Glutamatergic neuron (in vitro differentiated cells): ENCODE data around the gene GNAI1. TPM values are rescaled to one million over a fixed set of nuclear protein-coding genes. Genes with fewer than 3 reads are reported as not detected.

Experiments used
- DNase-seq: peaks from one replicate; pipeline ENCODE4 v3.0.0; 2022
- H3K27ac Mint-ChIP-seq: one replicate; pipeline ENCODE4 v1.8.0; 2020; ENCODE audit warnings: mild to moderate bottlenecking, mixed read lengths, inconsistent platforms; ENCODE audit not compliant: unreplicated experiment
- H3K27me3 Mint-ChIP-seq: one replicate; pipeline ENCODE4 v1.8.0; 2020; ENCODE audit warnings: mild to moderate bottlenecking, moderate library complexity, mixed read lengths, inconsistent platforms; ENCODE audit not compliant: unreplicated experiment
- H3K36me3 Mint-ChIP-seq: one replicate; pipeline ENCODE4 v1.8.0; 2020; ENCODE audit warnings: mild to moderate bottlenecking, mixed read lengths, inconsistent platforms; ENCODE audit not compliant: unreplicated experiment
- H3K4me1 Mint-ChIP-seq: one replicate; pipeline ENCODE4 v1.8.0; 2020; ENCODE audit warnings: mild to moderate bottlenecking, low read depth, mixed read lengths, inconsistent platforms; ENCODE audit not compliant: unreplicated experiment
- H3K4me3 Mint-ChIP-seq: one replicate; pipeline ENCODE4 v1.8.0; 2020; ENCODE audit warnings: mild to moderate bottlenecking, mixed read lengths, inconsistent platforms; ENCODE audit not compliant: unreplicated experiment
- H3K9me3 Mint-ChIP-seq: one replicate; pipeline ENCODE4 v1.8.0; 2020; ENCODE audit warnings: mild to moderate bottlenecking, moderate library complexity, mixed read lengths, inconsistent platforms; ENCODE audit not compliant: unreplicated experiment
- total RNA-seq: library from RNA; stranded (reverse); fragmentation: NEBNext Ultra II Directional; extraction: Animal tissue kit (Norgen Biotek cat#: 25700); gene quantifications from one replicate; pipeline ENCODE4 v1.2.1, GENCODE V29; 2021; ENCODE audit not compliant: unreplicated experiment
- TF ChIP-seq, protein P1 (sequence below): fragments of 200-600 bp; sonication (generic); IDR thresholded peaks from one replicate; pipeline ENCODE4 v1.5.0; 2021; ENCODE audit not compliant: partially characterized antibody, unreplicated experiment

GNAI1 gene
- total RNA-seq, 1 donor from 2014 or later: 61.9 TPM

DNA sequence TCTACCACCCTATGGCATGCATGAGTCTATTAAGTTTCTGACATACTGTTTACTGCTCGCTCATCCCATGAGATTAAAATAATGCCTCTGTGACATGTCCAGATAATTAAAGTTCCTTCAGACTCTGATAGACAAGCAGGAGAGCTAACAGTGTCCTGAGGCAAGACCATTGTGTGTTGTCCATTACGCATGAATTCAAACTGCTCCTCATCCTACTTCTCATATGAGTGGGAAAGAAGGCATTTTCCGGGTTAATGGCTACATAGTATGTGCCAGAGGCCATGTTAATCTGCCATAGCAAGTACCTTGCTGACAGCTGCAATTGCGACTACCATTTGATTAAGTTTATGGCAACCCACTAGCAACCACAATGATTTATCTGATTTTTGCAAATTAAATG, 113.3 kb downstream of the GNAI1 start:
- Mint-ChIP-seq H3K4me3 (no peak overlapping the region), H3K27me3 (peaks cover 2% of the 10 kb centered on the region), H3K9me3 (no peaks in the 10 kb centered on the region), H3K4me1 (peaks cover 8% of the 10 kb centered on the region), H3K27ac (no peak overlapping the region), H3K36me3 (no peaks in the 10 kb centered on the region)
- TF ChIP-seq, protein P1, sequence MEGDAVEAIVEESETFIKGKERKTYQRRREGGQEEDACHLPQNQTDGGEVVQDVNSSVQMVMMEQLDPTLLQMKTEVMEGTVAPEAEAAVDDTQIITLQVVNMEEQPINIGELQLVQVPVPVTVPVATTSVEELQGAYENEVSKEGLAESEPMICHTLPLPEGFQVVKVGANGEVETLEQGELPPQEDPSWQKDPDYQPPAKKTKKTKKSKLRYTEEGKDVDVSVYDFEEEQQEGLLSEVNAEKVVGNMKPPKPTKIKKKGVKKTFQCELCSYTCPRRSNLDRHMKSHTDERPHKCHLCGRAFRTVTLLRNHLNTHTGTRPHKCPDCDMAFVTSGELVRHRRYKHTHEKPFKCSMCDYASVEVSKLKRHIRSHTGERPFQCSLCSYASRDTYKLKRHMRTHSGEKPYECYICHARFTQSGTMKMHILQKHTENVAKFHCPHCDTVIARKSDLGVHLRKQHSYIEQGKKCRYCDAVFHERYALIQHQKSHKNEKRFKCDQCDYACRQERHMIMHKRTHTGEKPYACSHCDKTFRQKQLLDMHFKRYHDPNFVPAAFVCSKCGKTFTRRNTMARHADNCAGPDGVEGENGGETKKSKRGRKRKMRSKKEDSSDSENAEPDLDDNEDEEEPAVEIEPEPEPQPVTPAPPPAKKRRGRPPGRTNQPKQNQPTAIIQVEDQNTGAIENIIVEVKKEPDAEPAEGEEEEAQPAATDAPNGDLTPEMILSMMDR: no peak
- DNase-seq: no peak

DNA sequence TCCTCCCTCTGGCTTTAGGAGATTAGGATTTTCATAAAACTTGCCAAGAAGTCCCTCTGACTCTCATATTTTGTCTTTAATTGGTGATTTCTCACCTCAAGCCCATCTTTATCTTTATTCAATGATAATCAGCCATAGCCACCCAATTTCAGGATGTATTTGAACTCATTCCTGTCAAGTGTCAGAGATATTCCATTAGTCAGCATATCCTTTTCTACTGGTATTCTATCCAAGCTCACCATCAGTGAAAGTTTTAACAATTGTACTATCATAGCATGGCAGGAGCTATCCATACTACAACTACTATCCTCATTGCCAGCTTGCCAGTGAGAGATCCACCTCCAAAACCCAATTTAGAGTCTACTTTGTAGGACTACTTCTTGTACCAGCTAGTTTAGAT, 114.6 kb downstream of the GNAI1 start:
- Mint-ChIP-seq H3K9me3 (no peaks in the 10 kb centered on the region), H3K4me1 (peaks cover 8% of the 10 kb centered on the region), H3K27ac (no peak overlapping the region), H3K4me3 (no peak overlapping the region), H3K36me3 (no peaks in the 10 kb centered on the region), H3K27me3 (peaks cover 2% of the 10 kb centered on the region)
- no peak for DNase-seq
- TF ChIP-seq, protein P1: no peak

DNA sequence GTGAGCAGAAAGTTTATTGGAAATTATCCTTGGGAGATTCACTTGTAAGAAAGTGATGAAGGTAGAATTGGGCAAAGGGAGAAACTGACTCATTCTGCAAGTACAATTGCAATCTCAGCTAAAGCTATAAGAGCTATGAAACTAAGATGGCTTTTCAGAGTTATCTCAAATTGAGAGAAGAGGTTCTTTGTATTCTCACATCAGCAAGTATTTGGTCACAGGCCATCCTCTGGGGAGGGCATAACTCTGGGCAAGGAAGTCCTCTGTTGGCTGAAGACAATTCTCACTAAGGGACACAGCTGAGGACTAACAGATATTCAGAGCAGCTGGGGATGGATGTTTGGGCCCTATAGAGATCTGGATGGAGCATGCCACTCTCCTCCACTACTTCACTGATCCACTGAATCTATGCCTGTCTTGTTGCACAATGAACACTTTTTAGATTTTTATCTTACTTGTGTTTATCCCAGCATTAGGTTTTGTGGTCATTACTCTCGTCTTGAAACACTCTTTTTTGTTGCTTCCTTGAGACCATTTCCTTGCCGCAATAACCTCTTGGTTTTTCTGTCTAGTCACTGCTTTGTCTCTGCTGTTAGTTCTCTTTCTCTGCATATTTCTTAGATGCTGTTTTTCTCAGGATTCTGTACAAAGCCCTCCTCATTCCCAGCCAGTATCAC, 115.1 kb downstream of the GNAI1 start:
- no peaks in the 10 kb centered on the region for H3K36me3 Mint-ChIP-seq
- no peaks in the 10 kb centered on the region for H3K27me3 Mint-ChIP-seq
- peaks cover 3% of the 10 kb centered on the region for H3K4me1 Mint-ChIP-seq
- H3K4me3 Mint-ChIP-seq: no peak overlapping the region
- TF ChIP-seq, protein P1: no peak
- H3K9me3 Mint-ChIP-seq: peaks cover 1% of the 10 kb centered on the region
- DNase-seq: no peak
- no peak overlapping the region for H3K27ac Mint-ChIP-seq

DNA sequence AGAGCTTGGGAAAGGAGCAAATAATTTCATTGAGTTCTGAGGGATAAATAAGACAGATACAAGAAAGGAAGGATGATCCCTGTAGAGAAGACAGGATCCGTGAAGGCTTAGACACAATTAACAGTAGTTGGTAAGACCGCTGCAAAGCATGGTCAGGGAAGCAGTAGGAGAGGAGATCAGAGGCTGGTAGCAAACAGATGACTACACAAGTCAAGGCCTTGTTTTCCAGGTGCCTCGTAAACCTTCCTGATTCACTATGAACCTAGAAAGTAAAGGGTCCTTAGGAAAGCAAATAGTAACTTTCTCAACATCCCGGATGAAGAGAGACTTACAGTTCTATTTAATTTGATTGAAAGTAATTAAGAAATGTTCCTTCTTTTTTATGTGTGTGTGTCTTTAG, 118.6 kb downstream of the GNAI1 start:
- no peaks in the 10 kb centered on the region for H3K27me3 Mint-ChIP-seq
- H3K9me3 Mint-ChIP-seq: peaks cover 1% of the 10 kb centered on the region
- no peak overlapping the region for H3K27ac Mint-ChIP-seq
- TF ChIP-seq, protein P1: no peak
- no peaks in the 10 kb centered on the region for H3K4me1 Mint-ChIP-seq
- no peak overlapping the region for H3K4me3 Mint-ChIP-seq
- DNase-seq: no peak
- H3K36me3 Mint-ChIP-seq: no peaks in the 10 kb centered on the region

DNA sequence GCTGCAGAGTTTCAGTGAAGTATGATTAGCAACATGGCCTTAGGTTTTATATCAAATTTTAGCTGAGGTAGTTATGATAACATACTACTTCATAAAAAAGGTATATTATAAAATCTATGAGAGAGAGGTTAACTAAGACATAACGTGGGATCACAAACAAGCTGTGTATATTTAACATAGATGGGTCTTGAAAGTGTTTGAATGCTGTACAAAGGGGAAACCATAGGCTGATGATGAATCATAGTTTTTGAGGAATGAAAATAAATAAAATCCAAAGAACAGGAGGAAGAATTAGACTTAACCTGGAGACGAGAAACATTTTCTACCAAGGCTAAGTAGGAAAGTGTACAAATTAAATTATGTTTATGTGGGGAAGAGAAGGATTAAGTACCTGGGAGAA, 119.0 kb downstream of the GNAI1 start:
- Mint-ChIP-seq H3K9me3 (peaks cover 1% of the 10 kb centered on the region), H3K27ac (no peak overlapping the region), H3K27me3 (no peaks in the 10 kb centered on the region), H3K36me3 (no peaks in the 10 kb centered on the region), H3K4me3 (no peak overlapping the region), H3K4me1 (no peaks in the 10 kb centered on the region)
- TF ChIP-seq, protein P1: no peak
- DNase-seq: no peak
